Measurements from ENCODE around the gene TMEM62.

DNA sequence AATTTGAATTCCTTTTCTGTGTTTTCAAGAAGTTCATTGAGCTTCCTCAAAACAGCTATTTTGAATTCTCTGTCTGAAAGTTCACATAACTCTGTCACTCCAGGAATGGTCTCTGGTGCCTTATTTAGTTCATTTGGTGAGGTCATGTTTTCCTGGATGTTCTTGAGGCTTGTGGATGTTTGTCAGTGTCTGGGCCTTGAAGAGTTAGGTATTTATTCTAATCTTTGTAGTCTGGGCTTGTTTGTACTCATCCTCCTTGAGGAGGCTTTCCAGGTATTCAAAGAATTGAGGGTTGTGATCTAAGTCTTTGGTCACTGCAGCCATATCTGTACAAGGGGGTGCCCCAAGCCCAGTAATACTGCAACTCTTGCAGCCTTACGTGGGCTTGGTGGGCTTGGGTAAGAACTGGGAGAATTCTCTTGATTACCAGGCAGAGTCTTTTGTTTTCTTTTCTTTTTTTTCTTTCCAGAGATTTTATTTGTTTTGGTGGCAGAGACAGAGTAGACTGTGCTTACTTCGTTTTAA lies 32.5 kb downstream of the TMEM62 start:
- TF ChIP-seq, protein P1, sequence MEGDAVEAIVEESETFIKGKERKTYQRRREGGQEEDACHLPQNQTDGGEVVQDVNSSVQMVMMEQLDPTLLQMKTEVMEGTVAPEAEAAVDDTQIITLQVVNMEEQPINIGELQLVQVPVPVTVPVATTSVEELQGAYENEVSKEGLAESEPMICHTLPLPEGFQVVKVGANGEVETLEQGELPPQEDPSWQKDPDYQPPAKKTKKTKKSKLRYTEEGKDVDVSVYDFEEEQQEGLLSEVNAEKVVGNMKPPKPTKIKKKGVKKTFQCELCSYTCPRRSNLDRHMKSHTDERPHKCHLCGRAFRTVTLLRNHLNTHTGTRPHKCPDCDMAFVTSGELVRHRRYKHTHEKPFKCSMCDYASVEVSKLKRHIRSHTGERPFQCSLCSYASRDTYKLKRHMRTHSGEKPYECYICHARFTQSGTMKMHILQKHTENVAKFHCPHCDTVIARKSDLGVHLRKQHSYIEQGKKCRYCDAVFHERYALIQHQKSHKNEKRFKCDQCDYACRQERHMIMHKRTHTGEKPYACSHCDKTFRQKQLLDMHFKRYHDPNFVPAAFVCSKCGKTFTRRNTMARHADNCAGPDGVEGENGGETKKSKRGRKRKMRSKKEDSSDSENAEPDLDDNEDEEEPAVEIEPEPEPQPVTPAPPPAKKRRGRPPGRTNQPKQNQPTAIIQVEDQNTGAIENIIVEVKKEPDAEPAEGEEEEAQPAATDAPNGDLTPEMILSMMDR (IDR thresholded peaks at IDR 0.05): no peak
- no peak for TF ChIP-seq POLR2A (IDR thresholded peaks at IDR 0.05)
